IMR-90 (cell line): ENCODE measurements around the gene PTCD1. TPM values are rescaled to one million over a fixed set of nuclear protein-coding genes. Genes with fewer than 3 reads are reported as not detected.
A peak's percentile ranks its signal among the peaks of the same experiment; 100 is the strongest.
"Not testable (repeated sequence)": the region's sequence is repeated elsewhere in the genome, so short reads cannot be mapped to it uniquely, and the experiment has no call there.

Experiments used
- ATAC-seq: fragments of 200-7000 bp; cut with Tn5 transposase; 2 replicates; pipeline ENCODE4 v1.9.1; 2020; ENCODE audit warnings: low read depth, mild to moderate bottlenecking, moderate library complexity
- BruUV-seq: library from RNA; stranded (reverse); fragments of 400-500 nt; replicated peaks from 2 replicates; lab custom pipeline; 2021; lab: Mats Ljungman, UMichigan
- CTCF ChIA-PET: fragments of 300-600 bp; formaldehyde crosslinking; extraction: SDS; loops from one replicate; lab custom pipeline; 2021; ENCODE audit warnings: antibody characterized with exemption; lab: Yijun Ruan, JAX
- POLR2A ChIA-PET: fragments of 300-600 bp; sonication (Branson Sonifier 250); formaldehyde crosslinking; loops from one replicate; lab custom pipeline; 2022; ENCODE audit warnings: antibody characterized with exemption; ENCODE audit not compliant: unreplicated experiment; lab: Charles Lee
- DNase-seq: peaks from one replicate; pipeline ENCODE4 v3.0.0; 2013
- H2AFZ ChIP-seq: replicated peaks from 2 replicates; pipeline ENCODE3; 2013; ENCODE audit warnings: low read length, mild to moderate bottlenecking; ENCODE audit not compliant: poor library complexity
- H2AK5ac ChIP-seq: 2 replicates; pipeline ENCODE4 v1.6.1; 2013; ENCODE audit warnings: low read depth, low read length, inconsistent platforms
- H2AK9ac ChIP-seq: replicated peaks from 2 replicates; pipeline ENCODE3; 2013; ENCODE audit warnings: mild to moderate bottlenecking, low read depth, low read length, moderate library complexity; ENCODE audit not compliant: poor library complexity
- H2BK120ac ChIP-seq: 2 replicates; pipeline ENCODE4 v1.6.1; 2013; ENCODE audit warnings: low read depth, low read length, inconsistent platforms
- H2BK15ac ChIP-seq: 3 replicates; pipeline ENCODE4 v1.6.1; 2013; ENCODE audit warnings: low read depth, low read length, inconsistent platforms
- H2BK20ac ChIP-seq: 2 replicates; pipeline ENCODE4 v1.6.1; 2013; ENCODE audit warnings: low read depth, mild to moderate bottlenecking, inconsistent platforms, low read length, moderate library complexity
- H2BK5ac ChIP-seq: 2 replicates; pipeline ENCODE4 v1.6.1; 2013; ENCODE audit warnings: mild to moderate bottlenecking, low read depth, low read length, inconsistent platforms; ENCODE audit not compliant: poor library complexity, severe bottlenecking
- H3K14ac ChIP-seq: replicated peaks from 2 replicates; pipeline ENCODE4 v1.6.1; 2013; ENCODE audit warnings: low read depth, low read length, inconsistent platforms
- H3K18ac ChIP-seq: 2 replicates; pipeline ENCODE4 v1.6.1; 2013; ENCODE audit warnings: low read depth, low read length, control low read depth
- H3K23ac ChIP-seq: 2 replicates; pipeline ENCODE4 v1.6.1; 2013; ENCODE audit warnings: low read depth, low read length, inconsistent platforms
- H3K27ac ChIP-seq: 2 replicates; pipeline ENCODE4 v1.5.1; 2013; ENCODE audit warnings: mild to moderate bottlenecking, control low read depth, low read length; ENCODE audit not compliant: insufficient read depth
- H3K27me3 ChIP-seq: 2 replicates; pipeline ENCODE4 v1.6.1; 2013; ENCODE audit warnings: low read length; ENCODE audit not compliant: control insufficient read depth, insufficient read depth
- H3K36me3 ChIP-seq: 2 replicates; pipeline ENCODE4 v1.6.1; 2013; ENCODE audit warnings: low read length, mixed read lengths; ENCODE audit not compliant: control insufficient read depth, insufficient read depth
- H3K4ac ChIP-seq: 2 replicates; pipeline ENCODE4 v1.6.1; 2013; ENCODE audit warnings: low read depth, low read length, inconsistent platforms
- H3K4me1 ChIP-seq: 2 replicates; pipeline ENCODE4 v1.6.1; 2013; ENCODE audit warnings: low read length, mixed read lengths; ENCODE audit not compliant: control insufficient read depth, insufficient read depth
- H3K4me2 ChIP-seq: 2 replicates; pipeline ENCODE4 v1.6.1; 2013; ENCODE audit warnings: low read depth, mild to moderate bottlenecking, control low read depth, low read length, moderate library complexity
- H3K4me3 ChIP-seq: 2 replicates; pipeline ENCODE4 v1.5.1; 2013; ENCODE audit warnings: low read depth, mild to moderate bottlenecking, control low read depth, low read length, moderate library complexity; ENCODE audit not compliant: insufficient read depth
- H3K56ac ChIP-seq: 2 replicates; pipeline ENCODE4 v1.6.1; 2013; ENCODE audit warnings: low read length, inconsistent platforms; ENCODE audit not compliant: insufficient read depth; ENCODE audit errors: extremely low read depth
- H3K79me1 ChIP-seq, 2 experiments: 2 replicates each; pipeline ENCODE4 v1.6.1; 2013; ENCODE audit warnings: low read length in 2 of 2, inconsistent platforms in 1 of 2, low read depth in 1 of 2
- H3K9ac ChIP-seq: 2 replicates; pipeline ENCODE4 v1.6.1; 2013; ENCODE audit warnings: low read depth, low read length, control low read depth
- H3K9me1 ChIP-seq: 2 replicates; pipeline ENCODE4 v1.6.1; 2013; ENCODE audit warnings: low read length, inconsistent platforms; ENCODE audit not compliant: insufficient read depth
- H3K9me3 ChIP-seq: 2 replicates; pipeline ENCODE4 v1.6.1; 2013; ENCODE audit warnings: low read length; ENCODE audit not compliant: control insufficient read depth, insufficient read depth
- H4K20me1 ChIP-seq: 2 replicates; pipeline ENCODE4 v1.6.1; 2013; ENCODE audit warnings: low read length, inconsistent platforms; ENCODE audit not compliant: insufficient read depth
- H4K5ac ChIP-seq: 2 replicates; pipeline ENCODE4 v1.6.1; 2013; ENCODE audit warnings: mild to moderate bottlenecking, low read depth, low read length, control low read depth
- H4K8ac ChIP-seq, 2 experiments: 2 replicates each; pipeline ENCODE4 v1.6.1; 2013; ENCODE audit warnings: low read depth in 2 of 2, low read length in 2 of 2, control low read depth in 1 of 2, inconsistent platforms in 1 of 2
- H4K91ac ChIP-seq: 2 replicates; pipeline ENCODE4 v1.6.1; 2013; ENCODE audit warnings: low read depth, low read length, inconsistent platforms; ENCODE audit not compliant: insufficient read depth
- MAZ ChIP-seq: IDR thresholded peaks from 2 replicates; pipeline ENCODE4 v1.6.1; 2012; ENCODE audit warnings: low read depth, mild to moderate bottlenecking, low read length, improper control_type of control experiment, moderate library complexity, borderline replicate concordance
- SMC3 ChIP-seq: fragments of 150-350 bp; IDR thresholded peaks from 2 replicates; pipeline ENCODE4 v1.6.1; 2016; ENCODE audit warnings: low read depth, mild to moderate bottlenecking, antibody characterized with exemption, low read length, moderate library complexity
- WGBS, 2 experiments: methylation state at CpG; one replicate each; pipeline versions ENCODE4 v1.1.5 to v1.1.7; 2013; ENCODE audit warnings: missing lambda C conversion rate in 2 of 2; ENCODE audit not compliant: insufficient read length in 1 of 2; ENCODE audit errors: extremely low coverage in 2 of 2; 5-methylcytosine and 5-hydroxymethylcytosine counted together
- dilution Hi-C: fragments of 300-500 bp; cut with HindIII; formaldehyde crosslinking; loops from one replicate; pipeline ENCODE4 v1.14.3; 2018; ENCODE audit warnings: low sequenced_read_pairs; ENCODE audit not compliant: unreplicated experiment
- in situ Hi-C: fragments of 300-500 bp; cut with MboI; formaldehyde crosslinking; loops from 3 replicates; pipeline ENCODE4 v1.14.3; 2019; ENCODE audit warnings: low sequenced_read_pairs, inconsistent platforms, mixed read lengths
- intact Hi-C: fragments of 100-400 bp; cut with micrococcal nuclease; formaldehyde crosslinking; loops from 2 replicates; pipeline ENCODE4 v1.10.0; 2022
- polyA plus RNA-seq, 3 experiments: library from polyadenylated mRNA; depleted of rRNA; stranded (reverse); fragments of >200 nt; gene quantifications; 2 replicates each; pipeline ENCODE4 v1.2.3, GENCODE V29; 2012; ENCODE audit warnings: low replicate concordance in 1 of 3
- total RNA-seq: library from RNA; depleted of rRNA; stranded (reverse); fragments of >200 nt; gene quantifications from 2 replicates; pipeline ENCODE4 v1.2.3, GENCODE V29; 2012

The PTCD1 gene
- total and polyA plus RNA-seq, 2 of the 4 experiments (the other 2 are of a cell fraction): 2.2 to 4.0 TPM

DNA sequence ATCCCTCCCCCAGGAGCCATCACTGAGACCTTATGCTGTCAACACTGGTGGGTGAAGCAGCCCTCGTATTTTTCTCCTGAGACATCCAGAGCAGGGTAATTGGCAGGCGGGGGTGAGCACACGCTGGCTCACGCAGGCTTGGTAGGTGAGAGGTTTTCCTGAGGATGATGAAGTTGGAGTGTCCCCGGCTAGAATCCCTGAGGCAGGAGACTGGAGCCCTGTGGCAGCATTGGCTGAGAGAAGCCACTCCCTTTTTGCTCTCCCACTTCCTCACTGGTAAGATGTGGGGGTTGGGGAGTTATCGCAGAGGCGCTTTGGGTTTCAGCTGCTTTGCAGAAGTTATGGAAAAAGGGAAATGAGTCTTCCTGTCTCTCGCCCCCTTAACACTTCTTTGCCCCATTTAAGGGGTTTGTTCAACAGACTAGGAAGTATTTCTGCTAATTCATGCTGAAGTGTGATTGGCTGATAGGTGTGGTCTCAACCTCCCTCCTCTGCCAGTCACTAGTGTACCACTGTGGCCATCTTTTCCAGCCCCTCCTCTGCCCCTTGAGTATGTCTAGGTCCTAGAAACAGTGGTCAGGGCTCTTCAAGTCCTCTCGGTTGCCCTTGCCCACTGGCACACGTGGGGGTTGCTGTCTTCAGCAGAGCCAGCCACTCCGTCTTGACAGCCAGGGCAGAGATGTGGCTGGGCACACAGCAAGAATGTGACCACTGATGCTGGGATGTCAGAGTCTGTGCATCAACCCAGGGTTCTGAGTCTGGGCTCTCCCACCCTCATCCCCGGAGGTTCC is 58.4 kb downstream of the PTCD1 start (continued):
- TF ChIP-seq MAZ: no peak
- no peak for TF ChIP-seq SMC3

DNA sequence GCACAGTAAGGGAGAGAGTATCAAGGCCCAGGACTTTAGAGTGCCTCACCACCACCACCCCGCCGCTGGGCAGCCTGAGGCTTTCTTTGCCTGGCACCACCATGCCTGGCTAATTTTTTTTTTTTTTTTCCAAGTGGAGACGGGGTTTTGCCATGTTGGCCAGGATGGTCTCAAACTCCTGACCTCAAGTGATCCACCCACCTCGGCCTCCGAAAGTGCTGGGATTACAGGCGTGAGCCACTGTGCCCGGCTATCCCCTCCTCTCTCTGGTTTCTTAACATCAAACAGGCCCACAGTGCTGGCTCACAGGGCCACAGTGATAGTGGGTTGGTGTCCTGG is 58.9 kb downstream of the PTCD1 start:
- CTCF ChIA-PET, BruUV-seq, DNase-seq, H3K18ac ChIP-seq, H3K9me3 ChIP-seq, intact Hi-C loops, H3K27me3 ChIP-seq, H4K91ac ChIP-seq, dilution Hi-C loops, H3K56ac ChIP-seq, in situ Hi-C loops, H3K36me3 ChIP-seq, H3K4me3 ChIP-seq, H3K9ac ChIP-seq, H2BK20ac ChIP-seq, H2BK15ac ChIP-seq: not testable (repeated sequence)
- Histone ChIP-seq H3K14ac (peak overlapping the region; percentile 11; the same call in 1 of the 2 replicates), H2BK5ac (peak overlapping the region; percentile 85), H2AK9ac (peak overlapping the region; percentile 87), H3K4me1 (peaks cover 14% of the 10 kb centered on the region), H3K27ac (peak overlapping the region; percentile 43), H3K4me2 (peak overlapping the region; percentile 42), H3K4ac (peak overlapping the region; percentile 64), H3K9me1 (peaks cover 13% of the 10 kb centered on the region), H3K23ac (0 out of 2 replicates have a peak overlapping the region, but pooled peaks have one; percentile 66), H4K8ac (peak overlapping the region in 1 of 2 experiments; percentile 76; a peak in 2 of 4 replicates), H2AK5ac (peak overlapping the region; percentile 64), H2AFZ (peak overlapping the region; percentile 40), H4K5ac (peak overlapping the region; percentile 55), H4K20me1 (peaks cover 58% of the 10 kb centered on the region), H2BK120ac (0 out of 2 replicates have a peak overlapping the region, but pooled peaks have one; percentile 26), H3K79me1 (peaks cover 25 to 72% of the 10 kb centered on the region in 2 experiments)
- peak; percentile 1; the same call in 1 of the 2 replicates for ATAC-seq
- WGBS, 2 experiments: no CpG with 5 or more reads among the region's 7 CpGs
- POLR2A ChIA-PET: interaction anchor here (1.2 kb wide), 1 partner anchor 53 kb away, joined by 4 read pairs; no protein-coding TSS in a partner anchor
